GM23338 (cell line): ENCODE results near the gene QPCTL. TPM values are rescaled to one million over a fixed set of nuclear protein-coding genes. Genes with fewer than 3 reads are reported as not detected.
A peak's percentile ranks its signal among the peaks of the same experiment; 100 is the strongest.

Experiments
- ATAC-seq: fragments of 200-7000 bp; cut with Tn5 transposase; 3 replicates; pipeline ENCODE4 v1.9.1; 2020
- DNase-seq: peaks from one replicate; pipeline ENCODE4 v3.0.0-alpha.2; 2015; ENCODE audit warnings: low spot score
- H2AFZ ChIP-seq: fragments of 200-600 bp; sonication (generic); 2 replicates; pipeline ENCODE4 v1.8.0; 2016; ENCODE audit warnings: antibody characterized with exemption, mild to moderate bottlenecking, moderate library complexity
- H3F3A ChIP-seq: fragments of 200-600 bp; sonication (generic); replicated peaks from 2 replicates; pipeline ENCODE4 v1.8.0; 2017; ENCODE audit warnings: antibody characterized with exemption, mixed run types, low read depth
- H3K27ac ChIP-seq: fragments of 200-600 bp; sonication (generic); 2 replicates; pipeline ENCODE4 v1.6.1; 2016; ENCODE audit warnings: low read depth
- H3K27me3 ChIP-seq: fragments of 200-600 bp; sonication (generic); 2 replicates; pipeline ENCODE4 v1.8.0; 2016; ENCODE audit warnings: mild to moderate bottlenecking, mixed run types, moderate library complexity; ENCODE audit not compliant: insufficient read depth
- H3K36me3 ChIP-seq: fragments of 200-600 bp; sonication (generic); 2 replicates; pipeline ENCODE4 v1.8.0; 2016; ENCODE audit warnings: mild to moderate bottlenecking; ENCODE audit not compliant: insufficient read depth
- H3K4me1 ChIP-seq: fragments of 200-600 bp; sonication (generic); 2 replicates; pipeline ENCODE4 v1.8.0; 2016; ENCODE audit warnings: mild to moderate bottlenecking, moderate library complexity; ENCODE audit not compliant: insufficient read depth
- H3K4me2 ChIP-seq: fragments of 200-600 bp; sonication (generic); 2 replicates; pipeline ENCODE4 v1.7.1; 2017; ENCODE audit warnings: mixed run types
- H3K4me3 ChIP-seq: fragments of 200-600 bp; sonication (generic); 2 replicates; pipeline ENCODE4 v1.6.1; 2016; ENCODE audit warnings: mixed run types
- H3K79me2 ChIP-seq: fragments of 200-600 bp; sonication (generic); replicated peaks from 2 replicates; pipeline ENCODE4 v1.8.0; 2017; ENCODE audit warnings: mild to moderate bottlenecking; ENCODE audit not compliant: insufficient read depth
- H3K9me2 ChIP-seq: fragments of 200-600 bp; sonication (generic); 2 replicates; pipeline ENCODE4 v1.8.0; 2017; ENCODE audit not compliant: insufficient read depth
- H4K20me1 ChIP-seq: fragments of 200-600 bp; sonication (generic); replicated peaks from 2 replicates; pipeline ENCODE4 v1.8.0; 2017; ENCODE audit warnings: mild to moderate bottlenecking; ENCODE audit not compliant: insufficient read depth
- H3K27ac Mint-ChIP-seq: 2 replicates; pipeline ENCODE4 v1.8.0; 2020; ENCODE audit warnings: inconsistent platforms, mild to moderate bottlenecking, moderate library complexity, mixed read lengths
- H3K27me3 Mint-ChIP-seq: 3 replicates; pipeline ENCODE4 v1.8.0; 2022; ENCODE audit warnings: low read depth, mild to moderate bottlenecking, moderate library complexity, mixed read lengths, inconsistent platforms; ENCODE audit not compliant: insufficient read depth, poor library complexity
- H3K36me3 Mint-ChIP-seq: 3 replicates; pipeline ENCODE4 v1.8.0; 2021; ENCODE audit warnings: low read depth, mild to moderate bottlenecking, inconsistent platforms, moderate library complexity, mixed read lengths
- H3K4me1 Mint-ChIP-seq: 3 replicates; pipeline ENCODE4 v1.8.0; 2020; ENCODE audit warnings: mild to moderate bottlenecking, inconsistent platforms, mixed read lengths
- H3K4me3 Mint-ChIP-seq: 3 replicates; pipeline ENCODE4 v1.8.0; 2021; ENCODE audit warnings: moderate library complexity, mild to moderate bottlenecking, inconsistent platforms, mixed read lengths
- H3K9me3 Mint-ChIP-seq: 3 replicates; pipeline ENCODE4 v1.8.0; 2020; ENCODE audit warnings: moderate library complexity, mild to moderate bottlenecking, inconsistent platforms, mixed read lengths
- ETS1 ChIP-seq: IDR thresholded peaks from 2 replicates; pipeline ENCODE4 v1.6.1; 2016; ENCODE audit warnings: antibody characterized with exemption
- EZH2 ChIP-seq: fragments of 200-600 bp; sonication (generic); IDR thresholded peaks from one replicate; pipeline ENCODE4 v1.8.0; 2017; ENCODE audit warnings: antibody characterized with exemption, mild to moderate bottlenecking, low read depth; ENCODE audit not compliant: unreplicated experiment
- NANOG ChIP-seq: IDR thresholded peaks from 2 replicates; pipeline ENCODE4 v1.6.1; 2016; ENCODE audit warnings: antibody characterized with exemption, borderline replicate concordance
- POLR2AphosphoS5 ChIP-seq: IDR thresholded peaks from 2 replicates; pipeline ENCODE4 v1.6.1; 2016; ENCODE audit warnings: antibody characterized with exemption, low read depth
- STAT1 ChIP-seq: IDR thresholded peaks from one replicate; pipeline ENCODE4 v1.6.1; 2016; ENCODE audit warnings: antibody characterized with exemption; ENCODE audit not compliant: unreplicated experiment
- ZNF331 ChIP-seq: fragments of 250-450 bp; sonication (Bioruptor Pico); IDR thresholded peaks from 2 replicates; pipeline ENCODE4 v1.5.0; 2020; ENCODE audit warnings: low read depth, mild to moderate bottlenecking, moderate library complexity
- polyA plus RNA-seq: library from polyadenylated mRNA; unstranded; fragments of >200 nt; fragmentation: Nextera tagmentation; extraction: Ambion mirVana; gene quantifications from 2 replicates; pipeline ENCODE4 v1.2.1, GENCODE V29; 2016
- total RNA-seq: library from RNA; depleted of rRNA; stranded (reverse); fragments of >200 nt; shearing (Covaris generic); gene quantifications from 2 replicates; pipeline ENCODE4 v1.2.3, GENCODE V29; 2014
- TF ChIP-seq, protein P1 (sequence below), 2 experiments: fragments of 200-600 bp in 1 of 2; sonication (generic) in 1 of 2; conservative IDR thresholded peaks; 2 replicates each; pipeline versions ENCODE4 v1.5.1 to v1.6.1; 2016 to 2017; ENCODE audit warnings: antibody characterized with exemption in 2 of 2, low read depth in 2 of 2, mild to moderate bottlenecking in 2 of 2, moderate library complexity in 1 of 2

QPCTL gene
- total and polyA plus RNA-seq, 2 experiments from 2014 or later: 10.6 to 26.2 TPM

- H3K4me3 ChIP-seq: peak overlapping the region; percentile 78
- H3K79me2 ChIP-seq: no peaks in the 10 kb centered on the region
- TF ChIP-seq NANOG: no peak
- TF ChIP-seq ZNF331 (CRISPR knock-in tag): no peak
- TF ChIP-seq POLR2AphosphoS5: peak; percentile 47; the same call in 1 of the 2 replicates
- TF ChIP-seq, protein P1, sequence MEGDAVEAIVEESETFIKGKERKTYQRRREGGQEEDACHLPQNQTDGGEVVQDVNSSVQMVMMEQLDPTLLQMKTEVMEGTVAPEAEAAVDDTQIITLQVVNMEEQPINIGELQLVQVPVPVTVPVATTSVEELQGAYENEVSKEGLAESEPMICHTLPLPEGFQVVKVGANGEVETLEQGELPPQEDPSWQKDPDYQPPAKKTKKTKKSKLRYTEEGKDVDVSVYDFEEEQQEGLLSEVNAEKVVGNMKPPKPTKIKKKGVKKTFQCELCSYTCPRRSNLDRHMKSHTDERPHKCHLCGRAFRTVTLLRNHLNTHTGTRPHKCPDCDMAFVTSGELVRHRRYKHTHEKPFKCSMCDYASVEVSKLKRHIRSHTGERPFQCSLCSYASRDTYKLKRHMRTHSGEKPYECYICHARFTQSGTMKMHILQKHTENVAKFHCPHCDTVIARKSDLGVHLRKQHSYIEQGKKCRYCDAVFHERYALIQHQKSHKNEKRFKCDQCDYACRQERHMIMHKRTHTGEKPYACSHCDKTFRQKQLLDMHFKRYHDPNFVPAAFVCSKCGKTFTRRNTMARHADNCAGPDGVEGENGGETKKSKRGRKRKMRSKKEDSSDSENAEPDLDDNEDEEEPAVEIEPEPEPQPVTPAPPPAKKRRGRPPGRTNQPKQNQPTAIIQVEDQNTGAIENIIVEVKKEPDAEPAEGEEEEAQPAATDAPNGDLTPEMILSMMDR (conservative IDR thresholded peaks at IDR 0.05; ENCODE audit: low read depth in 2 of 2): peak; percentile 20 to 24; a peak in 2 of 4 replicates
- no peak for TF ChIP-seq STAT1
- H3F3A ChIP-seq: peaks cover 24% of the 10 kb centered on the region
- H3K9me2 ChIP-seq: no peaks in the 10 kb centered on the region
- H3K27me3 Mint-ChIP-seq: peaks cover 37% of the 10 kb centered on the region
- peaks cover 12% of the 10 kb centered on the region for H3K4me1 Mint-ChIP-seq
- peak overlapping the region; percentile 87 for H3K4me3 Mint-ChIP-seq
- peak overlapping the region; percentile 14; the same call in 1 of the 2 replicates for H3K27ac ChIP-seq
- H3K4me1 ChIP-seq: peaks cover 8% of the 10 kb centered on the region; the same call in 1 of the 2 replicates
- H3K36me3 Mint-ChIP-seq: no peaks in the 10 kb centered on the region
- H3K9me3 Mint-ChIP-seq: no peaks in the 10 kb centered on the region; the same call in 2 of the 3 replicates
- peak overlapping the region; percentile 87 for H3K4me2 ChIP-seq
- peak overlapping the region; percentile 77 for H2AFZ ChIP-seq
- no peaks in the 10 kb centered on the region for H3K36me3 ChIP-seq
- peak overlapping the region; percentile 82 for H3K27ac Mint-ChIP-seq
- DNase-seq (peak; percentile 100), ATAC-seq (peak; percentile 79)
- peaks cover 21% of the 10 kb centered on the region for H3K27me3 ChIP-seq
- H4K20me1 ChIP-seq: peaks cover 4% of the 10 kb centered on the region; the same call in 1 of the 2 replicates
Measured at GRCh38 chr19:45677351-45678230, 14.9 kb upstream of the QPCTL start.

DNA sequence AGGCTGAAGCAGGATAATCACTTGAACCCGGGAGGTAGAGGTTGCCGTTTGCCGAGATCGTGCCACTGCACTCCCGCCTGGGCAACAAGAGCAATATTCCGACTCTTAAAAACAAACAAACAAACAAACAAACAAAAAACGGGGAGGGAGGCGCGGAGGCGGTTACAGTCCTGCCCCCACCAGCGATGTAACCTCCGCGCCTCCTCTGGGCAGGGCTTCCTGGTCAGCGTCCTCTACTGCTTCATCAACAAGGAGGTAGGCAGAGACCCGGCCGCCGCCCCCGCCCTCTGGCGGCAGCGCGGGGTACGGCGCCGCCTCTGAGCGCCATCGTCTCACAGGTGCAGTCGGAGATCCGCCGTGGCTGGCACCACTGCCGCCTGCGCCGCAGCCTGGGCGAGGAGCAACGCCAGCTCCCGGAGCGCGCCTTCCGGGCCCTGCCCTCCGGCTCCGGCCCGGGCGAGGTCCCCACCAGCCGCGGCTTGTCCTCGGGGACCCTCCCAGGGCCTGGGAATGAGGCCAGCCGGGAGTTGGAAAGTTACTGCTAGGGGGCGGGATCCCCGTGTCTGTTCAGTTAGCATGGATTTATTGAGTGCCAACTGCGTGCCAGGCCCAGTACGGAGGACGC, 11.0 kb upstream of the QPCTL start:
- H3K36me3 ChIP-seq: 0 out of 2 replicates have a peak, but pooled peaks cover 4% of the 10 kb centered on the region
- ATAC-seq (peak; percentile 67), DNase-seq (peak; percentile 83)
- peaks cover 6% of the 10 kb centered on the region; the same call in 1 of the 2 replicates for H4K20me1 ChIP-seq
- H3K9me3 Mint-ChIP-seq: no peaks in the 10 kb centered on the region; the same call in 2 of the 3 replicates
- TF ChIP-seq ETS1 (no peak), EZH2 (no peak)
- TF ChIP-seq, protein P1 (conservative IDR thresholded peaks at IDR 0.05; ENCODE audit: low read depth in 2 of 2): peak; percentile 77 to 87
- no peaks in the 10 kb centered on the region for H3K79me2 ChIP-seq
- H3K27ac ChIP-seq: no peak overlapping the region
- peak overlapping the region; percentile 83 for H3K4me2 ChIP-seq
- peak overlapping the region; percentile 51 for H3K4me3 ChIP-seq
- peaks cover 17% of the 10 kb centered on the region for H3K27me3 ChIP-seq
- H2AFZ ChIP-seq: peak overlapping the region; percentile 87
- H3K27me3 Mint-ChIP-seq: peaks cover 35% of the 10 kb centered on the region
- H3K4me3 Mint-ChIP-seq: peak overlapping the region; percentile 68
- H3K36me3 Mint-ChIP-seq: peaks cover 23% of the 10 kb centered on the region
- H3K4me1 Mint-ChIP-seq: peaks cover 4% of the 10 kb centered on the region; the same call in 1 of the 3 replicates
- no peaks in the 10 kb centered on the region for H3K9me2 ChIP-seq
- no peak overlapping the region for H3K27ac Mint-ChIP-seq
- peaks cover 24% of the 10 kb centered on the region for H3F3A ChIP-seq
- H3K4me1 ChIP-seq: peaks cover 8% of the 10 kb centered on the region; the same call in 1 of the 2 replicates
